ENCODE results near the gene NPBWR2.
A peak's percentile ranks its signal among the peaks of the same experiment; 100 is the strongest.

The NPBWR2 gene

DNA sequence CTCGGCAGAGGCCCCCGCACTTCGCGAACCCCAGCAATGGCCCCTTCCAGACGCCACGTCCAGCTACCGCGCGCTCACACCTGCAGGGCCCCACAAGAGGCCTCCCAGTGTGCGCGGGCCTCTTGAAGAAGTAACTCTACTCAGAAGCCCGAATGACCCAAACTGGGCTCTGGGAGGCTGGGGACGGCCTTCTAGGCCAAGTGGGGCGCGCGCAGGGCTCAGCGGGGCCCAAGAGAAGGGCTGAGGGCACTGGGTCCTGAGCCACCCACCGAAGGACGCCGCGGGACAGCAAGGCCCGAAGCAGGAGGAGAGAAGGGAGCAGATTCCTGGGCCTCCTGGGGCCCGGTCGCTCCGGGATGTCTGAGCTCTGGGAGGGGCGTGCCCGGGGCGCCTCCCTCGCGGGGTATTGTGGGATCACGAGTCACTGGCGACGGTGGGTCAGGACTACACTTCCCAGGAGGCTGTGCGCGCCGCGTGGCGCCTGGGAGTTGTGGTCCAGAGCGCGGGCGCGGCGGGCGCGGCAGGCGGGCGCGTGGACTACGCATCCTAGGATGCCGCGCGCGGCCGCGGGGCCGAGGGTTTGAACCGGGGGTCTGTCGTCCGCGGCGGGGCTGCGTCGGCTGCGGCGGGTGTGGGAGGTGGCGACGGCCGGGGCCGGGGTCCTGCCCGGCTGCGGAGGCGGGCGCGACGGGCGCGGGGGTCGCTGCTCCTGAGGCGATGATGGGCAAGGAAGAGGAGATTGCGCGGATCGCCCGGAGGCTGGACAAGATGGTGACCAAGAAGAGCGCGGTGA, 44.6 kb downstream of the NPBWR2 start, which contains the start of gene TCEA2:
Gene TCEA2, plus strand, starts transcription at position 603 of the 793 bp plus-strand sequence. Its CDS starts 115 bp downstream, at position 718.
- peak within 1 kb of the TSS; percentile 97 for H2AFZ ChIP-seq (ENCODE audit: low read length)
- peak; percentile 97 for DNase-seq
- TF ChIP-seq EZH2 (optimal IDR thresholded peaks at IDR 0.05; ENCODE audit: low read depth, low read length) = no peak
- TF ChIP-seq, protein P1, sequence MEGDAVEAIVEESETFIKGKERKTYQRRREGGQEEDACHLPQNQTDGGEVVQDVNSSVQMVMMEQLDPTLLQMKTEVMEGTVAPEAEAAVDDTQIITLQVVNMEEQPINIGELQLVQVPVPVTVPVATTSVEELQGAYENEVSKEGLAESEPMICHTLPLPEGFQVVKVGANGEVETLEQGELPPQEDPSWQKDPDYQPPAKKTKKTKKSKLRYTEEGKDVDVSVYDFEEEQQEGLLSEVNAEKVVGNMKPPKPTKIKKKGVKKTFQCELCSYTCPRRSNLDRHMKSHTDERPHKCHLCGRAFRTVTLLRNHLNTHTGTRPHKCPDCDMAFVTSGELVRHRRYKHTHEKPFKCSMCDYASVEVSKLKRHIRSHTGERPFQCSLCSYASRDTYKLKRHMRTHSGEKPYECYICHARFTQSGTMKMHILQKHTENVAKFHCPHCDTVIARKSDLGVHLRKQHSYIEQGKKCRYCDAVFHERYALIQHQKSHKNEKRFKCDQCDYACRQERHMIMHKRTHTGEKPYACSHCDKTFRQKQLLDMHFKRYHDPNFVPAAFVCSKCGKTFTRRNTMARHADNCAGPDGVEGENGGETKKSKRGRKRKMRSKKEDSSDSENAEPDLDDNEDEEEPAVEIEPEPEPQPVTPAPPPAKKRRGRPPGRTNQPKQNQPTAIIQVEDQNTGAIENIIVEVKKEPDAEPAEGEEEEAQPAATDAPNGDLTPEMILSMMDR (IDR thresholded peaks at IDR 0.05; ENCODE audit: low read length) = no peak
- H3F3A ChIP-seq (ENCODE audit: insufficient read depth, low read length) = peaks cover 11% of the 10 kb centered on the region
- H3K4me3 ChIP-seq (ENCODE audit: low read length) = peak within 1 kb of the TSS; percentile 75
- no peaks in the 10 kb centered on the region for H4K20me1 ChIP-seq (ENCODE audit: insufficient read depth, low read length)
- H3K79me2 ChIP-seq (ENCODE audit: low read length) = no peaks in the 10 kb centered on the region
- no peaks in the 10 kb centered on the region for H3K36me3 ChIP-seq (replicated peaks; ENCODE audit: insufficient read depth, low read length)
- H3K4me2 ChIP-seq (ENCODE audit: low read depth, low read length) = peak within 1 kb of the TSS; percentile 96
- peak within 1 kb of the TSS; percentile 77; the same call in 1 of the 2 replicates for H3K9ac ChIP-seq (ENCODE audit: low read length)
- peaks cover 38% of the 10 kb centered on the region for H3K4me1 ChIP-seq (ENCODE audit: low read length)
- peaks cover 14% of the 10 kb centered on the region for H3K27me3 ChIP-seq (replicated peaks; ENCODE audit: insufficient read depth, low read length)
- no peaks in the 10 kb centered on the region for H3K9me2 ChIP-seq (replicated peaks; ENCODE audit: insufficient read depth, low read length)
- no peak within 1 kb of the TSS for H3K27ac ChIP-seq (ENCODE audit: low read length)
- H3K9me3 ChIP-seq (replicated peaks; ENCODE audit: insufficient read depth, low read length) = no peaks in the 10 kb centered on the region

DNA sequence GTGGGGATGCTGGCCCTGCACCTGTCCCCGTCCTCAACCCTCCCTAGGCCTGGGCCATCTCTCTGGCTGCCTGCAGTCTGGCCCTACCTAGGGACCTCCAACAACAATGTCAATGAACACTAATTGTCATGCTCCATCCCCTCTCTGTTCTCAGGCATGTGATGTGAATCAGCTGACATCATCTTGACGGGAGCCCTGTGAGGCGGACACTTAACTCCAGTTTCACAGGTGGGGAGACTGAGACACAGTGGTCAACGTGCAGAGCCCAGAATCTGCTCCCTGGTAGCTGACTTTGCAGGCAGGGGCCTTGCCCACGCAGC, 45.1 kb downstream of the NPBWR2 start:
- no peaks in the 10 kb centered on the region for H3K9me3 ChIP-seq (replicated peaks; ENCODE audit: insufficient read depth, low read length)
- peak overlapping the region; percentile 96 for H3K4me2 ChIP-seq (ENCODE audit: low read depth, low read length)
- peaks cover 38% of the 10 kb centered on the region for H3K4me1 ChIP-seq (ENCODE audit: low read length)
- H3K9ac ChIP-seq (ENCODE audit: low read length) = peak overlapping the region; percentile 77; the same call in 1 of the 2 replicates
- no peak overlapping the region for H3K27ac ChIP-seq (ENCODE audit: low read length)
- peaks cover 17% of the 10 kb centered on the region for H3K27me3 ChIP-seq (replicated peaks; ENCODE audit: insufficient read depth, low read length)
- no peak for DNase-seq
- H3K9me2 ChIP-seq (replicated peaks; ENCODE audit: insufficient read depth, low read length) = no peaks in the 10 kb centered on the region
- no peaks in the 10 kb centered on the region for H4K20me1 ChIP-seq (ENCODE audit: insufficient read depth, low read length)
- peaks cover 11% of the 10 kb centered on the region for H3F3A ChIP-seq (ENCODE audit: insufficient read depth, low read length)
- H3K4me3 ChIP-seq (ENCODE audit: low read length) = peak overlapping the region; percentile 75
- no peaks in the 10 kb centered on the region for H3K36me3 ChIP-seq (replicated peaks; ENCODE audit: insufficient read depth, low read length)
- no peaks in the 10 kb centered on the region for H3K79me2 ChIP-seq (ENCODE audit: low read length)
- TF ChIP-seq EZH2phosphoT487 (IDR thresholded peaks at IDR 0.05; ENCODE audit: low read length) (no peak), EZH2 (optimal IDR thresholded peaks at IDR 0.05; ENCODE audit: low read depth, low read length) (no peak)
- TF ChIP-seq, protein P1 (IDR thresholded peaks at IDR 0.05; ENCODE audit: low read length) = no peak
- H2AFZ ChIP-seq (ENCODE audit: low read length) = peak overlapping the region; percentile 97

DNA sequence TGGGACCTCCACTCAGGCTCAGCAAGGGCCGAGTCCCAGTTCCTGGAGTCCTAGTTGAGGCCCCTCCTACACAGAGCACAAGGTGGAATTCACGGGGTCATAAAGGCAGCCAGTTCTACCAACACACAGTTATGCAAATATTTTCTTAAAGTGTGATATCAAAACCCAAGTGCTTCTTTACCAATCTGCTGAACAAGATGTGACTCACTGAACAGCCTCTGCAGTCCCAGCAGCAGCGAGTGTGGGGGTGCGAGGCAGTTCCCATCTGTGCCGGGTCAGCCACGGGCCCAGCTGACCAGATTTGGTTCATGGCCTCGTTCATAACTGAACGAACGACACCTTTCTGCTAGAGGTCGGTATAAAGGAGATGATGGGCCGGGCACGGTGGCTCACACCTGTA, 48.8 kb downstream of the NPBWR2 start:
- Histone ChIP-seq H4K20me1 (ENCODE audit: insufficient read depth, low read length) (no peaks in the 10 kb centered on the region), H3K9ac (ENCODE audit: low read length) (no peak overlapping the region), H2AFZ (ENCODE audit: low read length) (no peak overlapping the region), H3K27me3 (replicated peaks; ENCODE audit: insufficient read depth, low read length) (peaks cover 40% of the 10 kb centered on the region), H3K27ac (ENCODE audit: low read length) (no peak overlapping the region), H3K79me2 (ENCODE audit: low read length) (no peaks in the 10 kb centered on the region), H3F3A (ENCODE audit: insufficient read depth, low read length) (no peaks in the 10 kb centered on the region), H3K36me3 (replicated peaks; ENCODE audit: insufficient read depth, low read length) (no peaks in the 10 kb centered on the region), H3K9me3 (replicated peaks; ENCODE audit: insufficient read depth, low read length) (no peaks in the 10 kb centered on the region), H3K9me2 (replicated peaks; ENCODE audit: insufficient read depth, low read length) (no peaks in the 10 kb centered on the region), H3K4me2 (ENCODE audit: low read depth, low read length) (no peak overlapping the region), H3K4me1 (ENCODE audit: low read length) (peaks cover 6% of the 10 kb centered on the region), H3K4me3 (ENCODE audit: low read length) (no peak overlapping the region)
- DNase-seq = no peak
- TF ChIP-seq, protein P1 (IDR thresholded peaks at IDR 0.05; ENCODE audit: low read length) = no peak
- TF ChIP-seq EZH2phosphoT487 (IDR thresholded peaks at IDR 0.05; ENCODE audit: low read length) = no peak
- TF ChIP-seq EZH2 (optimal IDR thresholded peaks at IDR 0.05; ENCODE audit: low read depth, low read length) = no peak

All from MM.1S (cell line).